ENCODE measurements around the gene GALNT14.

- TF ChIP-seq, protein P1, sequence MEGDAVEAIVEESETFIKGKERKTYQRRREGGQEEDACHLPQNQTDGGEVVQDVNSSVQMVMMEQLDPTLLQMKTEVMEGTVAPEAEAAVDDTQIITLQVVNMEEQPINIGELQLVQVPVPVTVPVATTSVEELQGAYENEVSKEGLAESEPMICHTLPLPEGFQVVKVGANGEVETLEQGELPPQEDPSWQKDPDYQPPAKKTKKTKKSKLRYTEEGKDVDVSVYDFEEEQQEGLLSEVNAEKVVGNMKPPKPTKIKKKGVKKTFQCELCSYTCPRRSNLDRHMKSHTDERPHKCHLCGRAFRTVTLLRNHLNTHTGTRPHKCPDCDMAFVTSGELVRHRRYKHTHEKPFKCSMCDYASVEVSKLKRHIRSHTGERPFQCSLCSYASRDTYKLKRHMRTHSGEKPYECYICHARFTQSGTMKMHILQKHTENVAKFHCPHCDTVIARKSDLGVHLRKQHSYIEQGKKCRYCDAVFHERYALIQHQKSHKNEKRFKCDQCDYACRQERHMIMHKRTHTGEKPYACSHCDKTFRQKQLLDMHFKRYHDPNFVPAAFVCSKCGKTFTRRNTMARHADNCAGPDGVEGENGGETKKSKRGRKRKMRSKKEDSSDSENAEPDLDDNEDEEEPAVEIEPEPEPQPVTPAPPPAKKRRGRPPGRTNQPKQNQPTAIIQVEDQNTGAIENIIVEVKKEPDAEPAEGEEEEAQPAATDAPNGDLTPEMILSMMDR (IDR thresholded peaks at IDR 0.05 in 2 of 3, conservative IDR thresholded peaks at IDR 0.05 in 1 of 3; ENCODE audit: control insufficient read depth in 2 of 3, extremely low read depth in 1 of 3, insufficient read depth in 1 of 3, low read depth in 3 of 3, low read length in 3 of 3): no peak
- TF ChIP-seq RCOR1 (conservative IDR thresholded peaks at IDR 0.05; ENCODE audit: low read depth, low read length): no peak
Observed at GRCh38 chr2:31168291-31168690, 30.1 kb upstream of the GALNT14 start.
